Measurements from ENCODE around the gene MTHFD1L.

Gene MTHFD1L

GRCh38 chr6:151131324-151132007, 266.0 kb downstream of the MTHFD1L start:
- DNase-seq, result no peak

GRCh38 chr6:151136141-151136755, 270.7 kb downstream of the MTHFD1L start:
- no peak for DNase-seq

- no peak for DNase-seq
These were observed 272.0 kb downstream of the MTHFD1L start for GRCh38 chr6:151137542-151137941.

GRCh38 chr6:151139524-151139923, 274.0 kb downstream of the MTHFD1L start:
- no peak for DNase-seq

GRCh38 chr6:151140767-151141166, 275.3 kb downstream of the MTHFD1L start:
- no peak for DNase-seq

- DNase-seq, result no peak
These were observed 276.2 kb downstream of the MTHFD1L start for GRCh38 chr6:151141685-151142084.

- no peak for DNase-seq
These were observed 277.2 kb downstream of the MTHFD1L start for GRCh38 chr6:151142676-151143075.

- DNase-seq, result no peak
These were observed 277.8 kb downstream of the MTHFD1L start for GRCh38 chr6:151143337-151143736.

GRCh38 chr6:151143806-151144205, 278.3 kb downstream of the MTHFD1L start:
- no peak for DNase-seq

- no peak for DNase-seq
These were observed 281.8 kb downstream of the MTHFD1L start for GRCh38 chr6:151147118-151147832.

- no peak for DNase-seq
These were observed 282.6 kb downstream of the MTHFD1L start for GRCh38 chr6:151148111-151148510.

- DNase-seq, result no peak
These were observed 284.3 kb downstream of the MTHFD1L start for GRCh38 chr6:151149793-151150192.

Measured in activated CD8-positive, alpha-beta memory T cell treated with anti-CD3 and anti-CD28 coated beads, Interleukin-2, amount 50 U/mL, for 48 hours (primary cell).